ENCODE results near the gene TRMT5. TPM values are rescaled to one million over a fixed set of nuclear protein-coding genes. Genes with fewer than 3 reads are reported as not detected.

Gene TRMT5
- total RNA-seq, 1 experiment from 2014 or later: 24.9 TPM

GRCh38 chr14:61019537-61019936 is 38.7 kb upstream of the TRMT5 start:
- no peak overlapping the region for H4K8ac ChIP-seq (replicated peaks; ENCODE audit: insufficient read length, low read depth, low read length)

More at GRCh38 chr14:61019537-61019936, 38.7 kb upstream of the TRMT5 start:
- Histone ChIP-seq H4K5ac (ENCODE audit: insufficient read length, low read depth, low read length) (no peak overlapping the region), H3K9me3 (ENCODE audit: control insufficient read depth, low read depth, low read length) (no peaks in the 10 kb centered on the region), H3K79me2 (ENCODE audit: insufficient read depth, low read length) (no peaks in the 10 kb centered on the region), H3K4me2 (ENCODE audit: insufficient read depth, insufficient read length, low read length) (no peak overlapping the region), H2AFZ (ENCODE audit: low read length) (no peak overlapping the region), H3K4me1 (ENCODE audit: insufficient read depth, low read length) (no peaks in the 10 kb centered on the region), H2BK12ac (ENCODE audit: insufficient read length, low read depth, low read length) (no peak overlapping the region), H3K27ac (ENCODE audit: insufficient read length, low read depth, low read length) (no peak overlapping the region), H2BK15ac (ENCODE audit: low read depth, low read length) (no peak overlapping the region), H3K18ac (ENCODE audit: insufficient read length, low read depth, low read length) (no peak overlapping the region), H2BK5ac (ENCODE audit: insufficient read length, low read length) (no peak overlapping the region), H2BK120ac (ENCODE audit: low read depth, low read length, poor library complexity, severe bottlenecking) (no peak overlapping the region), H4K91ac (ENCODE audit: insufficient read length, low read depth, low read length) (no peak overlapping the region), H3K56ac (ENCODE audit: insufficient read length, low read depth, low read length) (no peak overlapping the region), H3K23me2 (ENCODE audit: insufficient read length, low read depth, low read length, poor library complexity, severe bottlenecking) (no peaks in the 10 kb centered on the region), H4K20me1 (ENCODE audit: control insufficient read depth, insufficient read depth, insufficient read length) (no peaks in the 10 kb centered on the region), H3K27me3 (ENCODE audit: insufficient read depth, low read length) (no peaks in the 10 kb centered on the region), H2AK5ac (ENCODE audit: insufficient read length, low read length) (no peak overlapping the region), H3K23ac (ENCODE audit: insufficient read length, low read depth, low read length) (no peak overlapping the region), H3T11ph (ENCODE audit: low read length) (no peak overlapping the region), H3K79me1 (ENCODE audit: insufficient read depth, low read depth, low read length, poor library complexity, severe bottlenecking) (no peaks in the 10 kb centered on the region), H3K9ac (ENCODE audit: extremely low read depth, insufficient read length, low read length) (no peak overlapping the region), H2BK20ac (ENCODE audit: low read depth, low read length, poor library complexity, severe bottlenecking) (no peak overlapping the region), H3K14ac (ENCODE audit: insufficient read depth, low read length) (no peak overlapping the region), H3K4ac (ENCODE audit: low read depth, low read length) (no peak overlapping the region)
- Mint-ChIP-seq H3K27me3 (ENCODE audit: low read depth) (no peaks in the 10 kb centered on the region), H3K36me3 (ENCODE audit: insufficient read depth in 1 of 3, low read depth in 3 of 3) (peaks cover 10 to 17% (median 14%) of the 10 kb centered on the region in 3 experiments), H3K4me1 (no peaks in the 10 kb centered on the region), H3K4me3 (no peak overlapping the region), H3K27ac (no peak overlapping the region), H3K9me3 (peaks cover 13 to 15% of the 10 kb centered on the region in 2 experiments)
- TF ChIP-seq CTCF (conservative IDR thresholded peaks at IDR 0.05): no peak
- WGBS (ENCODE audit: extremely low coverage, insufficient read length, low lambda C conversion rate): no CpG with 5 or more reads among the region's 1 CpG
- no peak for DNase-seq
